Measurements from ENCODE around the gene TLR10. TPM values are rescaled to one million over a fixed set of nuclear protein-coding genes. Genes with fewer than 3 reads are reported as not detected.

TLR10 gene
- total and polyA plus RNA-seq, 2 experiments from 2014 or later = 0.14 TPM; not detected in 1

- no peak overlapping the region for H3K4me3 ChIP-seq
- H3K36me3 ChIP-seq (ENCODE audit: insufficient read depth) = no peaks in the 10 kb centered on the region
- peaks cover 3% of the 10 kb centered on the region for H3K27me3 Mint-ChIP-seq (ENCODE audit: insufficient read depth, low read depth, poor library complexity)
- H3K27me3 ChIP-seq (ENCODE audit: insufficient read depth) = no peaks in the 10 kb centered on the region
- no peak overlapping the region for H3K4me2 ChIP-seq
- no peak overlapping the region for H3K27ac ChIP-seq (ENCODE audit: low read depth)
- no peak overlapping the region for H3K27ac Mint-ChIP-seq
- no peaks in the 10 kb centered on the region for H3F3A ChIP-seq (replicated peaks; ENCODE audit: low read depth)
- no peaks in the 10 kb centered on the region for H3K4me1 Mint-ChIP-seq
- H2AFZ ChIP-seq = no peak overlapping the region
- H3K79me2 ChIP-seq (replicated peaks; ENCODE audit: insufficient read depth) = no peaks in the 10 kb centered on the region
- H4K20me1 ChIP-seq (replicated peaks; ENCODE audit: insufficient read depth) = no peaks in the 10 kb centered on the region
- no peaks in the 10 kb centered on the region for H3K4me1 ChIP-seq (ENCODE audit: insufficient read depth)
- DNase-seq (ENCODE audit: low spot score) (no peak), ATAC-seq (no peak)
- 0 out of 2 replicates have a peak, but pooled peaks cover 4% of the 10 kb centered on the region for H3K9me2 ChIP-seq (ENCODE audit: insufficient read depth)
- TF ChIP-seq STAT1 (IDR thresholded peaks at IDR 0.05; ENCODE audit: unreplicated experiment) (no peak), POLR2AphosphoS5 (IDR thresholded peaks at IDR 0.05; ENCODE audit: low read depth) (no peak), ZNF114 (CRISPR knock-in tag; IDR thresholded peaks at IDR 0.05) (no peak), NANOG (IDR thresholded peaks at IDR 0.05; ENCODE audit: borderline replicate concordance) (no peak), CTCF (conservative IDR thresholded peaks at IDR 0.05; ENCODE audit: low read depth in 2 of 2) (no peak), REST (IDR thresholded peaks at IDR 0.05; ENCODE audit: unreplicated experiment) (no peak), CREB1 (CRISPR knock-in tag; IDR thresholded peaks at IDR 0.05; ENCODE audit: low read depth) (no peak), EZH2 (IDR thresholded peaks at IDR 0.05; ENCODE audit: low read depth, unreplicated experiment) (no peak), ZNF331 (CRISPR knock-in tag; IDR thresholded peaks at IDR 0.05; ENCODE audit: low read depth) (no peak)
- TF ChIP-seq, protein P1, sequence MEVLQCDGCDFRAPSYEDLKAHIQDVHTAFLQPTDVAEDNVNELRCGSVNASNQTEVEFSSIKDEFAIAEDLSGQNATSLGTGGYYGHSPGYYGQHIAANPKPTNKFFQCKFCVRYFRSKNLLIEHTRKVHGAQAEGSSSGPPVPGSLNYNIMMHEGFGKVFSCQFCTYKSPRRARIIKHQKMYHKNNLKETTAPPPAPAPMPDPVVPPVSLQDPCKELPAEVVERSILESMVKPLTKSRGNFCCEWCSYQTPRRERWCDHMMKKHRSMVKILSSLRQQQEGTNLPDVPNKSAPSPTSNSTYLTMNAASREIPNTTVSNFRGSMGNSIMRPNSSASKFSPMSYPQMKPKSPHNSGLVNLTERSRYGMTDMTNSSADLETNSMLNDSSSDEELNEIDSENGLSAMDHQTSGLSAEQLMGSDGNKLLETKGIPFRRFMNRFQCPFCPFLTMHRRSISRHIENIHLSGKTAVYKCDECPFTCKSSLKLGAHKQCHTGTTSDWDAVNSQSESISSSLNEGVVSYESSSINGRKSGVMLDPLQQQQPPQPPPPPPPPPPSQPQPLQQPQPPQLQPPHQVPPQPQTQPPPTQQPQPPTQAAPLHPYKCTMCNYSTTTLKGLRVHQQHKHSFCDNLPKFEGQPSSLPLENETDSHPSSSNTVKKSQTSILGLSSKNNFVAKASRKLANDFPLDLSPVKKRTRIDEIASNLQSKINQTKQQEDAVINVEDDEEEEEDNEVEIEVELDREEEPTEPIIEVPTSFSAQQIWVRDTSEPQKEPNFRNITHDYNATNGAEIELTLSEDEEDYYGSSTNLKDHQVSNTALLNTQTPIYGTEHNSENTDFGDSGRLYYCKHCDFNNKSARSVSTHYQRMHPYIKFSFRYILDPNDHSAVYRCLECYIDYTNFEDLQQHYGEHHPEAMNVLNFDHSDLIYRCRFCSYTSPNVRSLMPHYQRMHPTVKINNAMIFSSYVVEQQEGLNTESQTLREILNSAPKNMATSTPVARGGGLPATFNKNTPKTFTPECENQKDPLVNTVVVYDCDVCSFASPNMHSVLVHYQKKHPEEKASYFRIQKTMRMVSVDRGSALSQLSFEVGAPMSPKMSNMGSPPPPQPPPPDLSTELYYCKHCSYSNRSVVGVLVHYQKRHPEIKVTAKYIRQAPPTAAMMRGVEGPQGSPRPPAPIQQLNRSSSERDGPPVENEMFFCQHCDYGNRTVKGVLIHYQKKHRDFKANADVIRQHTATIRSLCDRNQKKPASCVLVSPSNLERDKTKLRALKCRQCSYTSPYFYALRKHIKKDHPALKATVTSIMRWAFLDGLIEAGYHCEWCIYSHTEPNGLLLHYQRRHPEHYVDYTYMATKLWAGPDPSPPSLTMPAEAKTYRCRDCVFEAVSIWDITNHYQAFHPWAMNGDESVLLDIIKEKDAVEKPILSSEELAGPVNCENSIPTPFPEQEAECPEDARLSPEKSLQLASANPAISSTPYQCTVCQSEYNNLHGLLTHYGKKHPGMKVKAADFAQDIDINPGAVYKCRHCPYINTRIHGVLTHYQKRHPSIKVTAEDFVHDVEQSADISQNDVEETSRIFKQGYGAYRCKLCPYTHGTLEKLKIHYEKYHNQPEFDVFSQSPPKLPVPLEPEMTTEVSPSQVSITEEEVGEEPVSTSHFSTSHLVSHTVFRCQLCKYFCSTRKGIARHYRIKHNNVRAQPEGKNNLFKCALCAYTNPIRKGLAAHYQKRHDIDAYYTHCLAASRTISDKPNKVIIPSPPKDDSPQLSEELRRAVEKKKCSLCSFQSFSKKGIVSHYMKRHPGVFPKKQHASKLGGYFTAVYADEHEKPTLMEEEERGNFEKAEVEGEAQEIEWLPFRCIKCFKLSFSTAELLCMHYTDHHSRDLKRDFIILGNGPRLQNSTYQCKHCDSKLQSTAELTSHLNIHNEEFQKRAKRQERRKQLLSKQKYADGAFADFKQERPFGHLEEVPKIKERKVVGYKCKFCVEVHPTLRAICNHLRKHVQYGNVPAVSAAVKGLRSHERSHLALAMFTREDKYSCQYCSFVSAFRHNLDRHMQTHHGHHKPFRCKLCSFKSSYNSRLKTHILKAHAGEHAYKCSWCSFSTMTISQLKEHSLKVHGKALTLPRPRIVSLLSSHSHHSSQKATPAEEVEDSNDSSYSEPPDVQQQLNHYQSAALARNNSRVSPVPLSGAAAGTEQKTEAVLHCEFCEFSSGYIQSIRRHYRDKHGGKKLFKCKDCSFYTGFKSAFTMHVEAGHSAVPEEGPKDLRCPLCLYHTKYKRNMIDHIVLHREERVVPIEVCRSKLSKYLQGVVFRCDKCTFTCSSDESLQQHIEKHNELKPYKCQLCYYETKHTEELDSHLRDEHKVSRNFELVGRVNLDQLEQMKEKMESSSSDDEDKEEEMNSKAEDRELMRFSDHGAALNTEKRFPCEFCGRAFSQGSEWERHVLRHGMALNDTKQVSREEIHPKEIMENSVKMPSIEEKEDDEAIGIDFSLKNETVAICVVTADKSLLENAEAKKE (CRISPR knock-in tag; IDR thresholded peaks at IDR 0.05) = no peak
- TF ChIP-seq, protein P2, sequence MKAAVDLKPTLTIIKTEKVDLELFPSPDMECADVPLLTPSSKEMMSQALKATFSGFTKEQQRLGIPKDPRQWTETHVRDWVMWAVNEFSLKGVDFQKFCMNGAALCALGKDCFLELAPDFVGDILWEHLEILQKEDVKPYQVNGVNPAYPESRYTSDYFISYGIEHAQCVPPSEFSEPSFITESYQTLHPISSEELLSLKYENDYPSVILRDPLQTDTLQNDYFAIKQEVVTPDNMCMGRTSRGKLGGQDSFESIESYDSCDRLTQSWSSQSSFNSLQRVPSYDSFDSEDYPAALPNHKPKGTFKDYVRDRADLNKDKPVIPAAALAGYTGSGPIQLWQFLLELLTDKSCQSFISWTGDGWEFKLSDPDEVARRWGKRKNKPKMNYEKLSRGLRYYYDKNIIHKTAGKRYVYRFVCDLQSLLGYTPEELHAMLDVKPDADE (IDR thresholded peaks at IDR 0.05) = no peak
- no peaks in the 10 kb centered on the region; the same call in 2 of the 3 replicates for H3K36me3 Mint-ChIP-seq (ENCODE audit: low read depth)
- H3K9me3 Mint-ChIP-seq = no peaks in the 10 kb centered on the region; the same call in 2 of the 3 replicates
- H3K4me3 Mint-ChIP-seq = no peak overlapping the region
Measured at GRCh38 chr4:38769441-38769840, 13.3 kb downstream of the TLR10 start.
